ENCODE results near the gene MAP2K5.

Gene MAP2K5

GRCh38 chr15:67745073-67746006, 202.8 kb downstream of the MAP2K5 start:
- Mint-ChIP-seq H3K4me1 (peaks cover 24% of the 10 kb centered on the region), H3K36me3 (ENCODE audit: low read depth) (peaks cover 3% of the 10 kb centered on the region), H3K27me3 (ENCODE audit: low read depth) (no peaks in the 10 kb centered on the region), H3K27ac (peak overlapping the region in 1 of 3 experiments; percentile 24), H3K4me3 (no peak overlapping the region), H3K9me3 (no peaks in the 10 kb centered on the region)
- no peak for TF ChIP-seq CTCF (IDR thresholded peaks at IDR 0.05; ENCODE audit: unreplicated experiment in 3 of 3)

DNA sequence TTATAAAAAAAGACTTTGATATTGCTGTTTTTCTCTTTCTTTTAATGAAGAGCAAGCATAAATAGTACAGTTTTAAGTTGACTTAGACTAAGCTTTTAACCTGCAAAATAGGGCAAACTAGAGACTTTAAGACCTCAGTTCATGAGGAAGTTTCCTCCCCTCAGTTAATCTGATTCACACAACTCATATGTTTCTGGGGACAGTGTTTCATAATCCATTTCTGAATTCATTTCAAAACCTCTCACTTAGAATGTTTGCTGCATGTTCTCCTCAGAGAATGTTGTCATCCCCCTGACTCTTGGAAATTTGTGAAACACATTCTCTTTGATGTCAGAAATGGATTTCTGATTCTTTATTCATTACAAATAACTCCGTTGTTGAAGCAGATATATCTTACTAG, 203.5 kb downstream of the MAP2K5 start:
- no peak overlapping the region for H3K27ac Mint-ChIP-seq
- no peak overlapping the region for H3K4me3 Mint-ChIP-seq
- no peaks in the 10 kb centered on the region for H3K9me3 Mint-ChIP-seq
- H3K4me1 Mint-ChIP-seq = peaks cover 24% of the 10 kb centered on the region
- H3K36me3 Mint-ChIP-seq (ENCODE audit: low read depth) = peaks cover 3% of the 10 kb centered on the region
- H3K27me3 Mint-ChIP-seq (ENCODE audit: low read depth) = no peaks in the 10 kb centered on the region
- no peak for TF ChIP-seq CTCF (IDR thresholded peaks at IDR 0.05; ENCODE audit: unreplicated experiment in 3 of 3)

DNA sequence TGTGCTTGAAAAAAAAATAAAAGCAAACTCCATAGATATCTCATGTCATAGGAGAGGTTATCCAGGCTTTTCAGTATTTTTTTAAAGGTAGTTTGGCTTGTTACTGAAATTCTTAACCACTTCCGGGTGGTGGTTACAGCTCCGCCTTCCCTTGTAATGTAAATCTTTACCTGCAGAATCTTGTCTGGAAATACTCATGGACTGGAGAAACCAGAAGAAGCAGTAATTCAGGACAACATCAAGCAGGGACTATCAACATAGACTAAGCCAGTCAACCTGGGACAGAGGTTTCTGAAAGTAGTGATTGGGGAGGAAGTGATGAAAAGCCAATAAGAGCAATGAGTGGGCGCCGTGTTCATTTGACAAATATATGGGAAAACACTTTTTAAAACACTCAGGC, 203.9 kb downstream of the MAP2K5 start:
- no peak for TF ChIP-seq CTCF (IDR thresholded peaks at IDR 0.05; ENCODE audit: unreplicated experiment in 3 of 3)

GRCh38 chr15:67747921-67748320, 205.4 kb downstream of the MAP2K5 start:
- no peak overlapping the region for H3K4me3 Mint-ChIP-seq

More for the DNA sequence above, 203.9 kb downstream of the MAP2K5 start:
- H3K27ac Mint-ChIP-seq = no peak overlapping the region
- peaks cover 24% of the 10 kb centered on the region for H3K4me1 Mint-ChIP-seq
- no peak overlapping the region for H3K4me3 Mint-ChIP-seq
- no peaks in the 10 kb centered on the region for H3K9me3 Mint-ChIP-seq
- H3K36me3 Mint-ChIP-seq (ENCODE audit: low read depth) = peaks cover under 1% of the 10 kb centered on the region
- no peaks in the 10 kb centered on the region for H3K27me3 Mint-ChIP-seq (ENCODE audit: low read depth)

GRCh38 chr15:67750371-67750770, 207.9 kb downstream of the MAP2K5 start:
- Mint-ChIP-seq H3K4me1 (peaks cover 7% of the 10 kb centered on the region), H3K27ac (no peak overlapping the region), H3K4me3 (no peak overlapping the region), H3K9me3 (no peaks in the 10 kb centered on the region), H3K36me3 (ENCODE audit: low read depth) (no peaks in the 10 kb centered on the region), H3K27me3 (ENCODE audit: low read depth) (no peaks in the 10 kb centered on the region)
- TF ChIP-seq CTCF (IDR thresholded peaks at IDR 0.05; ENCODE audit: unreplicated experiment in 3 of 3) = no peak

More at GRCh38 chr15:67747921-67748320, 205.4 kb downstream of the MAP2K5 start:
- Mint-ChIP-seq H3K27me3 (ENCODE audit: low read depth) (no peaks in the 10 kb centered on the region), H3K9me3 (no peaks in the 10 kb centered on the region), H3K27ac (no peak overlapping the region), H3K36me3 (ENCODE audit: low read depth) (no peaks in the 10 kb centered on the region), H3K4me1 (peaks cover 24% of the 10 kb centered on the region)
- TF ChIP-seq CTCF (IDR thresholded peaks at IDR 0.05; ENCODE audit: unreplicated experiment in 3 of 3) = no peak

- TF ChIP-seq CTCF (IDR thresholded peaks at IDR 0.05; ENCODE audit: unreplicated experiment in 3 of 3) = no peak
- no peaks in the 10 kb centered on the region for H3K27me3 Mint-ChIP-seq (ENCODE audit: low read depth)
Observed at GRCh38 chr15:67753891-67754290, 211.4 kb downstream of the MAP2K5 start.

More at GRCh38 chr15:67753891-67754290, 211.4 kb downstream of the MAP2K5 start:
- Mint-ChIP-seq H3K9me3 (no peaks in the 10 kb centered on the region), H3K4me1 (peaks cover 4% of the 10 kb centered on the region), H3K36me3 (ENCODE audit: low read depth) (peaks cover 3% of the 10 kb centered on the region), H3K27ac (no peak overlapping the region), H3K4me3 (no peak overlapping the region)
